MM.1S (cell line): ENCODE measurements around the gene TBX4.
A peak's percentile ranks its signal among the peaks of the same experiment; 100 is the strongest.

ENCODE experiments used
- DNase-seq: peaks from one replicate; pipeline ENCODE4 v3.0.0-alpha.2; 2015
- H2AFZ ChIP-seq: fragments of 300-600 bp; sonication (generic); 2 replicates; pipeline ENCODE4 v1.6.0; 2016; ENCODE audit warnings: antibody characterized with exemption, low read length
- H3F3A ChIP-seq: fragments of 300-600 bp; sonication (generic); 2 replicates; pipeline ENCODE4 v1.6.1; 2016; ENCODE audit warnings: mild to moderate bottlenecking, antibody characterized with exemption, low read length, moderate library complexity, mixed read lengths; ENCODE audit not compliant: insufficient read depth
- H3K27ac ChIP-seq: fragments of 300-600 bp; sonication (generic); 2 replicates; pipeline ENCODE4 v1.5.1; 2016; ENCODE audit warnings: mild to moderate bottlenecking, low read length
- H3K27me3 ChIP-seq: fragments of 300-600 bp; sonication (generic); replicated peaks from 2 replicates; pipeline ENCODE4 v1.6.0; 2016; ENCODE audit warnings: low read length; ENCODE audit not compliant: insufficient read depth
- H3K36me3 ChIP-seq: fragments of 300-600 bp; sonication (generic); replicated peaks from 2 replicates; pipeline ENCODE4 v1.6.1; 2016; ENCODE audit warnings: mild to moderate bottlenecking, low read length, mixed read lengths; ENCODE audit not compliant: insufficient read depth
- H3K4me1 ChIP-seq: fragments of 300-600 bp; sonication (generic); 2 replicates; pipeline ENCODE4 v1.6.1; 2016; ENCODE audit warnings: low read length, mixed read lengths
- H3K4me2 ChIP-seq: fragments of 300-600 bp; sonication (generic); 2 replicates; pipeline ENCODE4 v1.6.0; 2016; ENCODE audit warnings: low read depth, low read length
- H3K4me3 ChIP-seq: fragments of 300-600 bp; sonication (generic); 2 replicates; pipeline ENCODE4 v1.5.1; 2016; ENCODE audit warnings: low read length, mixed read lengths
- H3K79me2 ChIP-seq: fragments of 300-600 bp; sonication (generic); 2 replicates; pipeline ENCODE4 v1.6.1; 2016; ENCODE audit warnings: mixed run types, low read length, mixed read lengths
- H3K9ac ChIP-seq: fragments of 300-600 bp; sonication (generic); 2 replicates; pipeline ENCODE4 v1.6.1; 2016; ENCODE audit warnings: low read length, mixed read lengths
- H3K9me2 ChIP-seq: fragments of 300-600 bp; sonication (generic); replicated peaks from 2 replicates; pipeline ENCODE4 v1.6.1; 2016; ENCODE audit warnings: mild to moderate bottlenecking, low read length, mixed read lengths; ENCODE audit not compliant: insufficient read depth
- H3K9me3 ChIP-seq: fragments of 300-600 bp; sonication (generic); replicated peaks from 2 replicates; pipeline ENCODE4 v1.6.1; 2016; ENCODE audit warnings: mild to moderate bottlenecking, low read length, mixed read lengths; ENCODE audit not compliant: insufficient read depth
- H4K20me1 ChIP-seq: fragments of 300-600 bp; sonication (generic); 2 replicates; pipeline ENCODE4 v1.6.1; 2016; ENCODE audit warnings: mild to moderate bottlenecking, low read length, moderate library complexity, mixed read lengths; ENCODE audit not compliant: insufficient read depth
- EZH2 ChIP-seq: fragments of 300-600 bp; sonication (generic); optimal IDR thresholded peaks from 2 replicates; pipeline ENCODE3; 2017; ENCODE audit warnings: low read depth, mild to moderate bottlenecking, antibody characterized with exemption, low read length, mixed read lengths
- EZH2phosphoT487 ChIP-seq: fragments of 300-600 bp; sonication (generic); IDR thresholded peaks from 2 replicates; pipeline ENCODE4 v1.6.1; 2018; ENCODE audit warnings: antibody characterized with exemption, low read length
- TF ChIP-seq, protein P1 (sequence below): fragments of 300-600 bp; sonication (generic); IDR thresholded peaks from 2 replicates; pipeline ENCODE4 v1.5.1; 2016; ENCODE audit warnings: antibody characterized with exemption, low read length, mixed read lengths

The TBX4 gene

DNA sequence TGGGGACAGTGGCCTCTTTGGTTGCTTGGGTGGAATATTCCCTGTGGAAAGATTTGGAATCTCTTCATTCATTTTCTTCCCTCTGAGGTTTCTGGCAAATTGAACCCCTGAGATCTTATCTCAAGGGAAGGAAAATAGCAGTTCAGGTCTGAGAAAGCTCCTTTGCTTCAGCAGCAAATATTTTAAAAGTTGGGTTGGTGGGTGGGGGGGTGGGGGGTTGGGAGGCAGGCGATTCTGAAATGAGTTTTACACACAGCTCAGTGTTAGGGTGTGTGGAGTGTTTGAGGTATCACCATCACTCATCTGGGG, 45.7 kb upstream of the TBX4 start:
- H3K9me3 ChIP-seq = no peaks in the 10 kb centered on the region
- H4K20me1 ChIP-seq = no peaks in the 10 kb centered on the region
- 0 out of 2 replicates have a peak, but pooled peaks cover 4% of the 10 kb centered on the region for H3F3A ChIP-seq
- no peak overlapping the region for H3K9ac ChIP-seq
- TF ChIP-seq, protein P1, sequence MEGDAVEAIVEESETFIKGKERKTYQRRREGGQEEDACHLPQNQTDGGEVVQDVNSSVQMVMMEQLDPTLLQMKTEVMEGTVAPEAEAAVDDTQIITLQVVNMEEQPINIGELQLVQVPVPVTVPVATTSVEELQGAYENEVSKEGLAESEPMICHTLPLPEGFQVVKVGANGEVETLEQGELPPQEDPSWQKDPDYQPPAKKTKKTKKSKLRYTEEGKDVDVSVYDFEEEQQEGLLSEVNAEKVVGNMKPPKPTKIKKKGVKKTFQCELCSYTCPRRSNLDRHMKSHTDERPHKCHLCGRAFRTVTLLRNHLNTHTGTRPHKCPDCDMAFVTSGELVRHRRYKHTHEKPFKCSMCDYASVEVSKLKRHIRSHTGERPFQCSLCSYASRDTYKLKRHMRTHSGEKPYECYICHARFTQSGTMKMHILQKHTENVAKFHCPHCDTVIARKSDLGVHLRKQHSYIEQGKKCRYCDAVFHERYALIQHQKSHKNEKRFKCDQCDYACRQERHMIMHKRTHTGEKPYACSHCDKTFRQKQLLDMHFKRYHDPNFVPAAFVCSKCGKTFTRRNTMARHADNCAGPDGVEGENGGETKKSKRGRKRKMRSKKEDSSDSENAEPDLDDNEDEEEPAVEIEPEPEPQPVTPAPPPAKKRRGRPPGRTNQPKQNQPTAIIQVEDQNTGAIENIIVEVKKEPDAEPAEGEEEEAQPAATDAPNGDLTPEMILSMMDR = no peak
- TF ChIP-seq EZH2phosphoT487 = no peak
- H3K27me3 ChIP-seq = peaks cover 59% of the 10 kb centered on the region
- DNase-seq = no peak
- H3K27ac ChIP-seq = no peak overlapping the region
- no peaks in the 10 kb centered on the region for H3K9me2 ChIP-seq
- H3K36me3 ChIP-seq = no peaks in the 10 kb centered on the region
- no peak overlapping the region for H3K4me3 ChIP-seq
- H3K4me2 ChIP-seq = no peak overlapping the region
- no peaks in the 10 kb centered on the region for H3K4me1 ChIP-seq
- no peaks in the 10 kb centered on the region for H3K79me2 ChIP-seq
- H2AFZ ChIP-seq = no peak overlapping the region

DNA sequence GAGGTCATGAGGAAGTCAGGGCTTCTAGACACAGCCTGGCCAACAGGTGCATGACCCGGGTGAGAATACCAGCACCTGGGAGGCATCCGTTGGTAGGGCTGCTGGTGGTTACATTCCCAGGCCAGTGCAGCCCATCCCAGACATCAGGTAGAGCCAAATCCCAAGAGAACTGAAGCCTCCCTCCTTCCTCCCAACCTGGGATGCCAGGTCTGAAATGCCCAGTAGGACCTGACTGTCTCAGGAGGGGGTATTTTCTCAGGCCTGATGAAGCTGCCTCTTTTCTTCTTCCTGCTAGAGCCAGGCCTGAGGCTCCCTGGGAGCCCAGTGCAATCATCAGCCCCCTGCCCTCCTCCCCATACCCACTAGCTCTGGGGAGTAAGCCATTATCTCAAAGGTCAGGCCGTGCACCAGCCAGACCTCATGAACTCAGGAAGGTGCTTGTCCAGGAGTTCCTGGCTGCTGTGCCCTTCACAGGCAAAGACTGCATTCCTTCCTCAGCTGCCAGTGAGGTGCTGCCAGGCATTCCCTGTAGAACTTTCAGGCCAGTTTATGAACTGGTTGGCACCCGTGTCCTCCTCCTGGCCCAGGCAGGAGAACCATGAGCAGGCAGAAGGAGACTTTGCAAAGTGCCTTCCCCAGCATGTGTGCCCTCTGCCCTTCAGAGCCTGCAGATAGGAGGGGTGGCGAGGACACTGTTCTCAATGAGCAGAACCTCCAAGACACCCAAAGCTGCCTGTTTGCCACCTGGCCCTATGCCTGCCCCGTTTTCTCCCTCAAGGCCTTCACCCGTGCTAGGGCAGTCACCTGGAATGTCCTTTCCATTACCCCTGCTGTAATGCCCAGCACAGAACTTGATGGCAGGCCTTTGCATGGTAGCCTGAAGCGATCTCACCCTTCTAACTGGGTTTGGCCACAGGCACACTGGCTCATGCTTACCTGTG, 45.0 kb upstream of the TBX4 start:
- DNase-seq = no peak
- Histone ChIP-seq H3K9me2 (no peaks in the 10 kb centered on the region), H3K4me2 (no peak overlapping the region), H2AFZ (no peak overlapping the region), H3K27ac (no peak overlapping the region), H4K20me1 (no peaks in the 10 kb centered on the region), H3K79me2 (no peaks in the 10 kb centered on the region), H3K9me3 (no peaks in the 10 kb centered on the region), H3K9ac (no peak overlapping the region), H3K4me3 (no peak overlapping the region), H3K4me1 (no peaks in the 10 kb centered on the region), H3F3A (0 out of 2 replicates have a peak, but pooled peaks cover 4% of the 10 kb centered on the region), H3K36me3 (no peaks in the 10 kb centered on the region), H3K27me3 (peaks cover 53% of the 10 kb centered on the region)
- TF ChIP-seq, protein P1 = no peak
- TF ChIP-seq EZH2 = no peak
- TF ChIP-seq EZH2phosphoT487 = no peak

- Histone ChIP-seq H4K20me1 (no peaks in the 10 kb centered on the region), H3K9me2 (no peaks in the 10 kb centered on the region), H3K9ac (no peak overlapping the region; the same call in 1 of the 2 replicates), H3K4me3 (no peak overlapping the region; the same call in 1 of the 2 replicates), H3K27ac (no peak overlapping the region), H3K9me3 (no peaks in the 10 kb centered on the region), H2AFZ (no peak overlapping the region), H3K36me3 (no peaks in the 10 kb centered on the region), H3F3A (0 out of 2 replicates have a peak, but pooled peaks cover 4% of the 10 kb centered on the region), H3K79me2 (no peaks in the 10 kb centered on the region), H3K27me3 (peaks cover 43% of the 10 kb centered on the region), H3K4me2 (peak overlapping the region; percentile 78; the same call in 1 of the 2 replicates), H3K4me1 (no peaks in the 10 kb centered on the region)
- TF ChIP-seq EZH2 (no peak), EZH2phosphoT487 (no peak)
- TF ChIP-seq, protein P1 = no peak
- DNase-seq = no peak
Measured at GRCh38 chr17:61408151-61409041, 43.8 kb upstream of the TBX4 start.
